ENCODE measurements around the gene PWWP2B. TPM values are rescaled to one million over a fixed set of nuclear protein-coding genes. Genes with fewer than 3 reads are reported as not detected.

PWWP2B gene
- polyA plus RNA-seq, 6 donors from 2014 or later = 3.3 to 10.3 (median 6.2) TPM

DNA sequence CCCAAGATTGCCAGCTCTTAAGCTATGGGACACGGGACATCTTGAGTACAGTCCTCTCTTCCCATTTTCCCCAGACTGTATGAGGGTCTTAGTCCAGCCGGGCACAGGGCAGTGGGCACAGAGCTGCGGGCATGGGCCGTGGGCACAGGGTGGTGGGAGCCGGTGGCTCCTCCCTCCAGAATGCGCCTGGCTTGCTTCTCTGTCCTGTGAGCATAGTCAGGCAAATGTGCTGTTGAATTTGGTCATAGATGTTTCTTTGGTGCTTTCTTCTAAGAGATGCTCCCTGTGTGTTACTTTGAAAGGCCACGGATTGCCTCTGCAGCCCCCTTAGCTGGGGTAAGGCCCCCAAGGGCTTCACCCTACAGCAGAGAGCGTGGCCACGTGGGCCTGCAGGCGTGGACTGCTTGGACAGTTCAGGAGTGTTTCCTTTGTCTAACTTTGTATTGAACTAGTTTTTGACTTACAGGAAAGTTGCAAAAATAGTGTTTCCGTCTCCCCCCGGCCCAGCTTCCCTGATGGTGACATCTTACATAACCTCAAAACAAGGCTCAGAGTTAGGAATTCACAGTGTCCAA is 40.3 kb upstream of the PWWP2B start:
- Mint-ChIP-seq H3K36me3 (no peaks in the 10 kb centered on the region), H3K27ac (no peak overlapping the region), H3K9me3 (no peaks in the 10 kb centered on the region), H3K4me1 (peaks cover 3 to 10% (median 7%) of the 10 kb centered on the region in 3 donors), H3K27me3 (no peaks in the 10 kb centered on the region), H3K4me3 (no peak overlapping the region)
- no peak for DNase-seq
- no peak for ATAC-seq (ENCODE audit: low read depth in 2 of 2)

GRCh38 chr10:132357286-132358058 is 39.5 kb upstream of the PWWP2B start:
- ATAC-seq (ENCODE audit: low read depth in 2 of 2) = no peak
- Mint-ChIP-seq H3K27me3 (no peaks in the 10 kb centered on the region), H3K4me3 (no peak overlapping the region), H3K4me1 (peaks cover 3 to 10% (median 7%) of the 10 kb centered on the region in 3 donors), H3K27ac (no peak overlapping the region), H3K36me3 (no peaks in the 10 kb centered on the region), H3K9me3 (no peaks in the 10 kb centered on the region)
- no peak for DNase-seq

GRCh38 chr10:132359305-132360040 is 37.5 kb upstream of the PWWP2B start:
- H3K36me3 Mint-ChIP-seq = no peaks in the 10 kb centered on the region
- DNase-seq = no peak
- peaks cover 0 to 5% (median 0%) of the 10 kb centered on the region in 3 donors for H3K4me1 Mint-ChIP-seq
- H3K9me3 Mint-ChIP-seq = no peaks in the 10 kb centered on the region
- no peak overlapping the region for H3K4me3 Mint-ChIP-seq
- no peak overlapping the region for H3K27ac Mint-ChIP-seq
- ATAC-seq (ENCODE audit: low read depth in 2 of 2) = no peak
- no peaks in the 10 kb centered on the region for H3K27me3 Mint-ChIP-seq

DNA sequence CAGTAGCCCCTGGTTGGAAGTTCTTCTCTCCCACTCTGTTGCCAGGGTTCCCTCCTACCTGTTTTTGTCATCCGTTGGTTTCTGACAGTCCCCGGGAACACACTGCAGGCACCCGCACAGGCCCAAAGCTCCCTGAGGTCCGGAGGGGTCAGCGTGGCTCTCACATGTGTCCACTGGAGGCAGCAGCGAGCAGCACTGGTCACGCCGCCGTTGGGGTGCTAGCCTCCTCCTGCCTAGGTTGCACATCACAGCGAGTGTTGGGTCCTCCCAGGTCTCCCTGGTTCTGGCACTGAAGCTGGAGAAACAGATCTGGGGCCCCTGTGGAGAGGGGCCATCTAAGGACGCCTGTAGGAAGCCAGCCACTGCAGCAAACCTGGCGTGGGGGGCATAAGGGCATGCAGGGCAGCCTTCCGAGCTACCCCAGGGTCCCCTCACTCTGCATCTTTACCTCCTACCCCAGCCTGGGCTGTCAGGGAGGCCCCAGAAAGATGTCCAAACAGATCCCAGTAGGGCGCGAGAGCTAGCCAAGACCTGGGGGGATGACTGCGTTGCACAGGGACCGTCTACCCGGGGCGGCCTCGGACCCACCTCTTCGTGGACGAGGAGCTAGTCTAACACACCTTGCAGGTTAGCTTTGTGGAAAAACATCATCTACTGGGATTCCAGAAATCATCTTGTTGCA is 36.1 kb upstream of the PWWP2B start:
- Mint-ChIP-seq H3K36me3 (peaks cover 4 to 9% of the 10 kb centered on the region in 2 donors), H3K4me3 (no peak overlapping the region), H3K27me3 (no peaks in the 10 kb centered on the region), H3K4me1 (peaks cover 0 to 5% (median 0%) of the 10 kb centered on the region in 3 donors), H3K27ac (peak overlapping the region in 1 of 6 donors; percentile 89), H3K9me3 (no peaks in the 10 kb centered on the region)
- peak; percentile 27 for DNase-seq
- peak in 1 of 2 donors; percentile 52 for ATAC-seq (ENCODE audit: low read depth in 2 of 2)

GRCh38 chr10:132361581-132362101 is 35.4 kb upstream of the PWWP2B start:
- no peak for DNase-seq
- peaks cover 0 to 5% (median 0%) of the 10 kb centered on the region in 3 donors for H3K4me1 Mint-ChIP-seq
- H3K36me3 Mint-ChIP-seq = peaks cover 4 to 9% of the 10 kb centered on the region in 2 donors
- no peak for ATAC-seq (ENCODE audit: low read depth in 2 of 2)
- no peak overlapping the region for H3K4me3 Mint-ChIP-seq
- peak overlapping the region in 1 of 6 donors; percentile 32 for H3K27ac Mint-ChIP-seq
- no peaks in the 10 kb centered on the region for H3K9me3 Mint-ChIP-seq
- no peaks in the 10 kb centered on the region for H3K27me3 Mint-ChIP-seq

DNA sequence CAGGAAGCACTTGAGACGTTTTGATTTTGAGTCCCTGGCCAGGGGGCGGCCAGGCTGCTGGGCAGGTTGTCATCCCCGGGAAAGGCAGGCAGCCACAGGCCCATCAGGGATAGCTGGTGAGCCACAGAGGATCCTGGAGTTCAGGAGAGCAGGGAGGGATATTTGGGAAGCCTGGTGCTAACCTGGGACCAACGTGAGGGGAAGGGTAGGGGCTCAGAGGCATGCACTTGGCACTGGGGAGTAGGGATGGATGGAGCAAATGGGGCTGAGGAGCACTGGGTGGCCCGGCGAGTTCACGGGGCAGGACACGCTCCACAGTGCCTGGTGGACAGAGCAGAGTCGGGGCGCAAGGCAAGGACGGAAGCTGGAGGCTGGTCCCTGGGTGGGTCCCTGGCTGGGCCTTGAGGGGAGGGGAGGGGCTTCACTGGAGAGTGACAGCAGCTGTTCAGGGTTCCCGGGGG is 34.8 kb upstream of the PWWP2B start:
- Mint-ChIP-seq H3K4me3 (no peak overlapping the region), H3K4me1 (peaks cover 0 to 5% (median 0%) of the 10 kb centered on the region in 3 donors), H3K9me3 (no peaks in the 10 kb centered on the region), H3K27ac (peak overlapping the region in 1 of 6 donors; percentile 32), H3K27me3 (no peaks in the 10 kb centered on the region), H3K36me3 (peaks cover 4 to 9% of the 10 kb centered on the region in 2 donors)
- ATAC-seq (ENCODE audit: low read depth in 2 of 2) (no peak), DNase-seq (no peak)

GRCh38 chr10:132363376-132363775 is 33.6 kb upstream of the PWWP2B start:
- Mint-ChIP-seq H3K27me3 (no peaks in the 10 kb centered on the region), H3K4me3 (no peak overlapping the region), H3K9me3 (no peaks in the 10 kb centered on the region), H3K36me3 (peaks cover 4 to 9% of the 10 kb centered on the region in 2 donors), H3K4me1 (peaks cover 0 to 5% (median 0%) of the 10 kb centered on the region in 3 donors), H3K27ac (peak overlapping the region in 2 of 6 donors; percentile 21 to 57)
- DNase-seq (no peak), ATAC-seq (ENCODE audit: low read depth in 2 of 2) (no peak)

GRCh38 chr10:132363921-132364593 is 32.9 kb upstream of the PWWP2B start:
- Mint-ChIP-seq H3K9me3 (peaks cover 0 to 2% (median 0%) of the 10 kb centered on the region in 7 donors), H3K36me3 (peaks cover 4 to 9% of the 10 kb centered on the region in 2 donors), H3K27me3 (peaks cover 0 to under 1% (median 0%) of the 10 kb centered on the region in 3 donors), H3K27ac (peak overlapping the region in 2 of 6 donors; percentile 17 to 57), H3K4me3 (no peak overlapping the region), H3K4me1 (peaks cover 0 to 5% (median 0%) of the 10 kb centered on the region in 3 donors)
- DNase-seq (no peak), ATAC-seq (ENCODE audit: low read depth in 2 of 2) (no peak)

- H3K27me3 Mint-ChIP-seq = peaks cover 0 to 3% (median 0%) of the 10 kb centered on the region in 3 donors
- ATAC-seq (ENCODE audit: low read depth in 2 of 2) = no peak
- H3K4me1 Mint-ChIP-seq = peaks cover 0 to 5% (median 0%) of the 10 kb centered on the region in 3 donors
- peaks cover 4 to 9% of the 10 kb centered on the region in 2 donors for H3K36me3 Mint-ChIP-seq
- peaks cover 0 to 2% (median 0%) of the 10 kb centered on the region in 7 donors for H3K9me3 Mint-ChIP-seq
- peak overlapping the region in 3 of 6 donors; percentile 16 to 51 (median 17) for H3K27ac Mint-ChIP-seq
- DNase-seq = no peak
- peak overlapping the region in 1 of 8 donors; percentile 57 for H3K4me3 Mint-ChIP-seq
Observed at GRCh38 chr10:132364594-132364970, 32.4 kb upstream of the PWWP2B start.

DNA sequence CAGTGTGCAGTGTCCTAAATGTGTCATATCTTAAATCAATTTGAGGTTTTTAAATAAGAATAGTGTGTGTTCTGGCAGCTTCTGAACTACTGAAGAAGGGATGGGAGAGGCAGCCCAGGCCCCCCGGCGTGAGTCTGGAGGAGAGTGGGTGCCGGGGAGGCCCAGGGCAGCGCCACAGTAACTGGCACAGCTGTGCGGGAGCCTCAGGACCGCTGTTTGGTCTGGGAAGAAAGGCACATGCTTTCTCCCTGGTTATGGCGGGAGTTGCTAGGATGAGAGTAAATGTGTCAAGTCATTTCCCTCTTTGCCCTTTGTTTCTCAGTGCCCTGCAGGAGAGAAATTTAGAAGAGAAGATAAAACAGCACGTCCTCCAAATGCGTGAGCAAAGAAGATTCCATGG is 31.9 kb upstream of the PWWP2B start:
- no peak for DNase-seq
- peaks cover 0 to 2% (median 0%) of the 10 kb centered on the region in 7 donors for H3K9me3 Mint-ChIP-seq
- H3K4me1 Mint-ChIP-seq = peaks cover 0 to 5% (median 0%) of the 10 kb centered on the region in 3 donors
- H3K27ac Mint-ChIP-seq = no peak overlapping the region
- peaks cover 4 to 9% of the 10 kb centered on the region in 2 donors for H3K36me3 Mint-ChIP-seq
- no peak overlapping the region for H3K4me3 Mint-ChIP-seq
- no peak for ATAC-seq (ENCODE audit: low read depth in 2 of 2)
- H3K27me3 Mint-ChIP-seq = peaks cover 0 to 3% (median 0%) of the 10 kb centered on the region in 3 donors

DNA sequence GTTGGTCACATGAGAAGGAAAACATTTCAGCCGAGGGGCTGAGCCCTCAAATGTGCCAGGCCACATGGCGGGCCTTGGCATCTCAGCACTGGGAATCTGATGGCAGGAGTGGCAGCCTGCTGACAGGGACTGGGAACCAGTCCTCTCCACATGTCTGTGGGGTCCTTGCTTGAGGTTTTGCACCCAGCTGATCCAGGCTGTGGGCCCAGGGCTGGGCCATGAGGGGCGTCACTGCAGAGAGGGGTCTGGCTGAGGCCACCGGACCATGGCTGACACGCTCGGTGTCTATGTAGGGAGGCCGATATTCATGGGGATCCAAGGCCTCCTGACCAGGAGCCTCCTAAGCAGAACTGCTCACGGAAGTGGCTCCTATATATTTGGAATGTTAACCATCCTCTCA is 31.0 kb upstream of the PWWP2B start:
- DNase-seq = no peak
- H3K27ac Mint-ChIP-seq = peak overlapping the region in 1 of 6 donors; percentile 22
- H3K4me1 Mint-ChIP-seq = peaks cover 0 to 5% (median 0%) of the 10 kb centered on the region in 3 donors
- H3K9me3 Mint-ChIP-seq = peaks cover 0 to 2% (median 0%) of the 10 kb centered on the region in 7 donors
- peaks cover 4 to 9% of the 10 kb centered on the region in 2 donors for H3K36me3 Mint-ChIP-seq
- H3K4me3 Mint-ChIP-seq = no peak overlapping the region
- H3K27me3 Mint-ChIP-seq = peaks cover 3 to 6% (median 4%) of the 10 kb centered on the region in 3 donors
- ATAC-seq (ENCODE audit: low read depth in 2 of 2) = no peak

GRCh38 chr10:132366499-132366898 is 30.5 kb upstream of the PWWP2B start:
- no peak overlapping the region for H3K4me3 Mint-ChIP-seq
- H3K27ac Mint-ChIP-seq = no peak overlapping the region
- peaks cover 0 to 5% (median 0%) of the 10 kb centered on the region in 3 donors for H3K4me1 Mint-ChIP-seq
- peaks cover 3 to 11% (median 6%) of the 10 kb centered on the region in 3 donors for H3K27me3 Mint-ChIP-seq
- ATAC-seq (ENCODE audit: low read depth in 2 of 2) (no peak), DNase-seq (no peak)
- H3K9me3 Mint-ChIP-seq = peaks cover 0 to 2% (median 0%) of the 10 kb centered on the region in 7 donors
- H3K36me3 Mint-ChIP-seq = peaks cover 4 to 9% of the 10 kb centered on the region in 2 donors
